ENCODE measurements around the gene NCOA4. TPM values are rescaled to one million over a fixed set of nuclear protein-coding genes. Genes with fewer than 3 reads are reported as not detected.

The NCOA4 gene
- total and polyA plus RNA-seq, 2 of the 4 experiments (the other 2 are of a cell fraction), result 62.2 to 188 TPM

GRCh38 chr10:46022978-46023702 is 7.3 kb downstream of the NCOA4 start (continued):
- TF ChIP-seq USF2 (IDR thresholded peaks at IDR 0.05; ENCODE audit: low read depth, low read length) (0 out of 2 replicates have a peak, but pooled peaks have one; percentile 32), RAD21 (IDR thresholded peaks at IDR 0.05; ENCODE audit: low read length) (peak; percentile 42)

- Histone ChIP-seq H3K4me2 (ENCODE audit: low read depth, low read length) (0 out of 2 replicates have a peak overlapping the region, but pooled peaks have one; percentile 42), H3K14ac (replicated peaks; ENCODE audit: low read depth, low read length) (0 out of 2 replicates have a peak overlapping the region, but pooled peaks have one; percentile 17), H3K27ac (ENCODE audit: insufficient read depth, low read length) (peak overlapping the region; percentile 2; the same call in 1 of the 2 replicates), H3K56ac (ENCODE audit: extremely low read depth, insufficient read depth, low read length) (no peak overlapping the region), H4K5ac (ENCODE audit: low read depth, low read length) (no peak overlapping the region), H3K4me3 (ENCODE audit: insufficient read depth, low read depth, low read length) (no peak overlapping the region), H4K91ac (ENCODE audit: insufficient read depth, low read depth, low read length) (no peak overlapping the region), H3K9ac (ENCODE audit: low read depth, low read length) (no peak overlapping the region), H3K23ac (ENCODE audit: low read depth, low read length) (peak overlapping the region; percentile 51; the same call in 1 of the 2 replicates), H2AK5ac (ENCODE audit: low read depth, low read length) (peak overlapping the region; percentile 61; the same call in 1 of the 2 replicates), H2BK20ac (ENCODE audit: low read depth, low read length) (no peak overlapping the region), H3K9me1 (ENCODE audit: insufficient read depth, low read length) (peaks cover 18% of the 10 kb centered on the region), H2BK5ac (ENCODE audit: low read depth, low read length, poor library complexity, severe bottlenecking) (no peak overlapping the region), H3K4me1 (ENCODE audit: control insufficient read depth, insufficient read depth, low read length) (peaks cover 25% of the 10 kb centered on the region), H3K79me1 (ENCODE audit: low read depth in 1 of 2, low read length in 2 of 2) (peaks cover 10 to 59% of the 10 kb centered on the region in 2 experiments), H4K8ac (ENCODE audit: low read depth in 2 of 2, low read length in 2 of 2) (no peak overlapping the region; a peak in 1 of 4 replicates), H2BK15ac (ENCODE audit: low read depth, low read length) (peak overlapping the region; percentile 65; the same call in 1 of the 3 replicates), H2BK120ac (ENCODE audit: low read depth, low read length) (0 out of 2 replicates have a peak overlapping the region, but pooled peaks have one; percentile 21), H3K27me3 (ENCODE audit: control insufficient read depth, insufficient read depth, low read length) (no peaks in the 10 kb centered on the region), H3K36me3 (ENCODE audit: control insufficient read depth, insufficient read depth, low read length) (peaks cover 6% of the 10 kb centered on the region), H2AK9ac (replicated peaks; ENCODE audit: low read depth, low read length, poor library complexity) (no peak overlapping the region), H3K4ac (ENCODE audit: low read depth, low read length) (0 out of 2 replicates have a peak overlapping the region, but pooled peaks have one; percentile 8), H2AFZ (replicated peaks; ENCODE audit: low read length, poor library complexity) (no peak overlapping the region), H3K9me3 (ENCODE audit: control insufficient read depth, insufficient read depth, low read length) (no peaks in the 10 kb centered on the region), H4K20me1 (ENCODE audit: insufficient read depth, low read length) (peaks cover 76% of the 10 kb centered on the region), H3K18ac (ENCODE audit: low read depth, low read length) (0 out of 2 replicates have a peak overlapping the region, but pooled peaks have one; percentile 37)
- intact Hi-C loops (cut with micrococcal nuclease), result loop anchor here (10.0 kb wide), 1 partner anchor 556 kb away; no protein-coding TSS in a partner anchor
- POLR2A ChIA-PET (ENCODE audit: unreplicated experiment), result no interaction called here
- CTCF ChIA-PET, result no interaction called here
- DNase-seq, result no peak
- no TSS peak for BruUV-seq (replicated peaks)
- TF ChIP-seq RCOR1 (IDR thresholded peaks at IDR 0.05; ENCODE audit: insufficient replicate concordance, low read length) (no peak), CEBPB (IDR thresholded peaks at IDR 0.05; ENCODE audit: low read depth, low read length) (no peak), MXI1 (IDR thresholded peaks at IDR 0.05; ENCODE audit: borderline replicate concordance, low read depth, low read length) (no peak), RAD21 (IDR thresholded peaks at IDR 0.05; ENCODE audit: low read length) (no peak), CHD1 (IDR thresholded peaks at IDR 0.05; ENCODE audit: low read depth, low read length) (no peak), ELK1 (IDR thresholded peaks at IDR 0.05; ENCODE audit: borderline replicate concordance, low read depth, low read length) (no peak), NFE2L2 (IDR thresholded peaks at IDR 0.05; ENCODE audit: low read depth, low read length) (no peak), RFX5 (IDR thresholded peaks at IDR 0.05; ENCODE audit: low read depth, low read length) (no peak), SMC3 (IDR thresholded peaks at IDR 0.05; ENCODE audit: low read depth, low read length) (no peak), BHLHE40 (IDR thresholded peaks at IDR 0.05; ENCODE audit: low read depth, low read length) (no peak)
- no CpG with 5 or more reads among the region's 3 CpGs for WGBS, 2 experiments (ENCODE audit: extremely low coverage in 2 of 2, insufficient read length in 1 of 2)
- dilution Hi-C loops (cut with HindIII; ENCODE audit: low sequenced_read_pairs, unreplicated experiment), result no loop called here
- no peak for ATAC-seq (ENCODE audit: low read depth)
- in situ Hi-C loops (cut with MboI; ENCODE audit: low sequenced_read_pairs), result loop anchor here (25.0 kb wide), 1 partner anchor 1033 kb away; the partner anchor contains the start of gene DEPP1
These were observed 10.1 kb downstream of the NCOA4 start for GRCh38 chr10:46020344-46020657.

All from IMR-90 (cell line).